Endothelial cell of umbilical vein (primary cell): ENCODE results near the gene VPS9D1. TPM values are rescaled to one million over a fixed set of nuclear protein-coding genes. Genes with fewer than 3 reads are reported as not detected.
A peak's percentile ranks its signal among the peaks of the same experiment; 100 is the strongest.

Source experiments
- BruUV-seq: library from RNA; stranded (reverse); fragments of 400-500 nt; replicated peaks from 2 replicates; lab custom pipeline; 2021; lab: Mats Ljungman, UMichigan
- CTCF ChIA-PET: fragments of 300-600, 350-600 bp; sonication (Branson Sonifier 250); formaldehyde crosslinking; loops from one replicate; lab custom pipeline; 2021; ENCODE audit warnings: antibody characterized with exemption, inconsistent platforms; lab: Charles Lee
- POLR2A ChIA-PET: fragments of 300-600, 350-600 bp; sonication (Branson Sonifier 250); formaldehyde crosslinking; loops from one replicate; lab custom pipeline; 2021; ENCODE audit warnings: antibody characterized with exemption, inconsistent platforms; lab: Charles Lee
- DNase-seq: peaks from one replicate; pipeline ENCODE4 v3.0.0-alpha.2; 2011; ENCODE audit warnings: low read depth, low spot score
- FAIRE-seq: peaks from 2 replicates; lab custom pipeline; 2011; peaks lifted over from hg19 to GRCh38; lab: Jason Lieb, UNC
- H2AFZ ChIP-seq: 2 replicates; pipeline ENCODE4 v1.6.0; 2012; ENCODE audit warnings: low read depth, low read length, control low read depth, inconsistent platforms
- H3K27ac ChIP-seq: 2 replicates; pipeline ENCODE4 v1.5.1; 2011; ENCODE audit warnings: low read depth, mild to moderate bottlenecking, control low read depth, low read length, moderate library complexity; ENCODE audit not compliant: insufficient read depth
- H3K27me3 ChIP-seq, 2 experiments: 2 replicates each; pipeline versions ENCODE4 v1.6.0 to v1.6.1; 2011; ENCODE audit warnings: low read length in 2 of 2, mixed read lengths in 1 of 2; ENCODE audit not compliant: control insufficient read depth in 2 of 2, insufficient read depth in 2 of 2
- H3K36me3 ChIP-seq, 2 experiments: 2 replicates in 1 of 2; 3 replicates in 1 of 2; pipeline ENCODE4 v1.5.1; 2011; ENCODE audit warnings: low read length in 2 of 2, mild to moderate bottlenecking in 1 of 2, moderate library complexity in 1 of 2; ENCODE audit not compliant: control insufficient read depth in 2 of 2, insufficient read depth in 2 of 2; ENCODE audit errors: extremely low read depth in 1 of 2
- H3K4me1 ChIP-seq: 3 replicates; pipeline ENCODE4 v1.5.1; 2011; ENCODE audit warnings: mild to moderate bottlenecking, low read length; ENCODE audit not compliant: control insufficient read depth, insufficient read depth; ENCODE audit errors: extremely low read depth
- H3K4me2 ChIP-seq: 2 replicates; pipeline ENCODE4 v1.6.1; 2011; ENCODE audit warnings: low read length, control low read depth, mixed read lengths; ENCODE audit not compliant: insufficient read depth
- H3K4me3 ChIP-seq, 3 experiments: fragments of 200-600 bp in 1 of 3; sonication (generic), shearing (Covaris generic) in 1 of 3; replicated peaks in 1 of 3; 2 replicates each; pipeline ENCODE4 v1.5.1; 2011 to 2016; ENCODE audit warnings: control low read depth in 3 of 3, low read length in 3 of 3, mild to moderate bottlenecking in 2 of 3, inconsistent platforms in 1 of 3, low read depth in 1 of 3, moderate library complexity in 1 of 3; ENCODE audit not compliant: insufficient read depth in 1 of 3
- H3K79me2 ChIP-seq: 2 replicates; pipeline ENCODE4 v1.6.0; 2012; ENCODE audit warnings: low read length, inconsistent platforms; ENCODE audit not compliant: control insufficient read depth, insufficient read depth
- H3K9ac ChIP-seq: replicated peaks from 2 replicates; pipeline ENCODE3; 2011; ENCODE audit warnings: low read length, control low read depth; ENCODE audit not compliant: insufficient read depth; ENCODE audit errors: extremely low read depth
- H3K9me1 ChIP-seq: replicated peaks from 3 replicates; pipeline ENCODE4 v1.6.0; 2011; ENCODE audit warnings: mild to moderate bottlenecking, low read length; ENCODE audit not compliant: control insufficient read depth, insufficient read depth; ENCODE audit errors: extremely low read depth
- H3K9me3 ChIP-seq: replicated peaks from 2 replicates; pipeline ENCODE4 v1.5.1; 2012; ENCODE audit warnings: low read length, inconsistent platforms; ENCODE audit not compliant: control insufficient read depth, insufficient read depth
- H4K20me1 ChIP-seq: replicated peaks from 2 replicates; pipeline ENCODE3; 2011; ENCODE audit warnings: mild to moderate bottlenecking, low read length; ENCODE audit not compliant: control insufficient read depth, insufficient read depth; ENCODE audit errors: extremely low read depth
- CTCF ChIP-seq, 2 donors: IDR thresholded peaks; 1 replicate in 1 of 2; 2 replicates in 1 of 2; pipeline ENCODE4 v1.5.1; 2011; ENCODE audit warnings: low read length in 2 of 2, mild to moderate bottlenecking in 2 of 2, moderate library complexity in 2 of 2, control low read depth in 1 of 2, inconsistent platforms in 1 of 2, low read depth in 1 of 2; ENCODE audit not compliant: insufficient read depth in 1 of 2; ENCODE audit errors: extremely low read depth in 1 of 2
- EZH2 ChIP-seq: IDR thresholded peaks from 2 replicates; pipeline ENCODE4 v1.6.1; 2012; ENCODE audit warnings: borderline replicate concordance, low read depth, mild to moderate bottlenecking, moderate library complexity, low read length, inconsistent platforms; ENCODE audit not compliant: severe bottlenecking
- FOS ChIP-seq: IDR thresholded peaks from 2 replicates; pipeline ENCODE4 v1.6.1; 2011; ENCODE audit warnings: mild to moderate bottlenecking, low read length, moderate library complexity, borderline replicate concordance; ENCODE audit not compliant: insufficient read depth
- GATA2 ChIP-seq: IDR thresholded peaks from 2 replicates; pipeline ENCODE4 v1.7.0; 2011; ENCODE audit warnings: low read depth, mild to moderate bottlenecking, moderate library complexity, mixed read lengths, low read length; ENCODE audit not compliant: insufficient read length, insufficient read depth
- JUN ChIP-seq: IDR thresholded peaks from 2 replicates; pipeline ENCODE4 v1.6.1; 2011; ENCODE audit warnings: borderline replicate concordance, low read depth; ENCODE audit not compliant: insufficient read length, insufficient read depth
- MAX ChIP-seq: IDR thresholded peaks from 2 replicates; pipeline ENCODE4 v1.6.1; 2011; ENCODE audit not compliant: insufficient read depth, insufficient read length
- MYC ChIP-seq: IDR thresholded peaks from one replicate; pipeline ENCODE4 v1.6.1; 2011; ENCODE audit warnings: mild to moderate bottlenecking, low read depth, low read length
- POLR2A ChIP-seq: IDR thresholded peaks from 2 replicates; pipeline ENCODE4 v1.6.1; 2012; ENCODE audit warnings: low read depth, mild to moderate bottlenecking, control low read depth, low read length
- POLR2AphosphoS5 ChIP-seq: IDR thresholded peaks from 2 replicates; pipeline ENCODE4 v1.6.1; 2012; ENCODE audit warnings: low read depth, mild to moderate bottlenecking, control low read depth, low read length, moderate library complexity; ENCODE audit not compliant: insufficient read depth
- dilution Hi-C: fragments of 300-500 bp; cut with MboI; formaldehyde crosslinking; loops from one replicate; pipeline ENCODE4 v1.15.0; 2019; ENCODE audit warnings: low sequenced_read_pairs; ENCODE audit not compliant: extremely low pct_ligation_motif_present
- intact Hi-C: fragments of 100-400 bp; cut with micrococcal nuclease; formaldehyde crosslinking; loops from one replicate; pipeline ENCODE4 v1.10.0; 2022
- polyA plus RNA-seq, 4 experiments: library from polyadenylated mRNA; depleted of rRNA in 3 of 4; stranded (reverse) in 3 of 4; unstranded in 1 of 4; fragments of >200 nt; gene quantifications; 2 replicates each; pipeline versions ENCODE4 v1.2.1 to v1.2.3, GENCODE V29; 2011 to 2012; ENCODE audit warnings: missing spikeins in 1 of 4
- total RNA-seq: library from RNA; stranded (reverse); gene quantifications from 2 replicates; pipeline ENCODE4 v1.2.3, GENCODE V29; 2021

The VPS9D1 gene
- total and polyA plus RNA-seq, 2 donors (not counting 3 experiments of a cell fraction or from before 2014, with no cell fraction given), result 15.5 to 17.3 TPM

- H3K79me2 ChIP-seq, result no peaks in the 10 kb centered on the region
- peaks cover 9% of the 10 kb centered on the region for H3K4me1 ChIP-seq
- no peaks in the 10 kb centered on the region for H3K36me3 ChIP-seq
- no peaks in the 10 kb centered on the region for H3K27me3 ChIP-seq
- peak; percentile 71 for DNase-seq
- intact Hi-C loops (loop anchor here (2.0 to 5.0 kb wide), 2 partner anchors 159 to 221 kb away; partner anchors contain the start of gene TUBB3), dilution Hi-C loops (no loop called here)
- ChIA-PET POLR2A (no interaction called here), CTCF (interaction anchor here (1.6 to 6.4 kb wide), 8 partner anchors 8 to 208 kb away, joined by 7 to 119 read pairs (median 24); no protein-coding TSS in a partner anchor)
- peak within 1 kb of the TSS; percentile 49 for H3K4me2 ChIP-seq
- no peaks in the 10 kb centered on the region for H3K9me1 ChIP-seq
- H3K9me3 ChIP-seq, result no peaks in the 10 kb centered on the region
- peak within 1 kb of the TSS; percentile 26 for H3K27ac ChIP-seq
- H3K4me3 ChIP-seq, result peak within 1 kb of the TSS; percentile 27 to 62 (median 45)
- H2AFZ ChIP-seq, result peak within 1 kb of the TSS; percentile 73
- FAIRE-seq, result peak; percentile 72
- peak within 1 kb of the TSS; percentile 65 for H3K9ac ChIP-seq
- no peaks in the 10 kb centered on the region for H4K20me1 ChIP-seq
- BruUV-seq, result no TSS peak
- TF ChIP-seq MYC (no peak), JUN (no peak), CTCF (IDR thresholded peaks at IDR 0.05; ENCODE audit: extremely low read depth in 1 of 2, insufficient read depth in 1 of 2, low read depth in 1 of 2, low read length in 2 of 2) (peak in 1 of 2 donors; percentile 4), EZH2 (no peak), FOS (no peak), GATA2 (no peak), MAX (no peak), POLR2A (peak; percentile 63), POLR2AphosphoS5 (peak; percentile 66)
Observed at GRCh38 chr16:89701425-89702406, 19.0 kb downstream of the VPS9D1 start, which contains the start of gene SPATA2L. Gene SPATA2L, minus strand, starts transcription at chr16:89701705. Its CDS starts 473 bp downstream, at chr16:89701232.
